ENCODE results near the gene PTPN9. TPM values are rescaled to one million over a fixed set of nuclear protein-coding genes. Genes with fewer than 3 reads are reported as not detected.

The PTPN9 gene
- total and polyA plus RNA-seq, 2 experiments from 2014 or later = 19.9 to 30.6 TPM

DNA sequence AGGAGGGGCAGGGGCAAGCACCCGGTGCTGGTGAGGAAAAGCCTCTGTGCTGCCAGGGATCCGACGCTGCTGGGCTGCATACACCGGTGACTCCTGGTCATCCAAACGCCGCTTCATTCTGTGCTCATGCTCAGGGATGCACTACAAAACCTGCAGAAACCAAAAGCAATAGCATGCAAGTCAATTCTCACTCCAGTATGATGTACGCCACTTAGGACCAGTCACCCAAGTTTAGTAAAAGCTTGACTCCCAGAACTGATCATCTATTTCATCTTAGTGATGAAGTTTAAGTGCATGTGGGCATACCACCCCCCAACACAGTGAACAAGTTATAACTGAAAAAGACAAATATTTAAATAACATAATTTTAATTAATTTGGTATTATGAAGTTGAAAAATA is 148.9 kb downstream of the PTPN9 start:
- 0 out of 2 replicates have a peak, but pooled peaks cover 4% of the 10 kb centered on the region for H3F3A ChIP-seq (ENCODE audit: insufficient read depth)
- WGBS, 2 experiments (ENCODE audit: low coverage in 1 of 2, low lambda C conversion rate in 2 of 2, missing lambda C conversion rate in 2 of 2) = 93 to 95% methylated on average over 7 of the region's 7 CpGs
- peaks cover 89% of the 10 kb centered on the region for H3K79me2 ChIP-seq (ENCODE audit: insufficient read depth)
- peaks cover 22% of the 10 kb centered on the region for H3K36me3 ChIP-seq (ENCODE audit: low read depth)
- no peak overlapping the region for H3K4me3 ChIP-seq
- peaks cover 9% of the 10 kb centered on the region; the same call in 1 of the 2 replicates for H4K20me1 ChIP-seq (ENCODE audit: insufficient read depth)
- no peak overlapping the region for H2AFZ ChIP-seq
- no peak for DNase-seq
- H3K27me3 ChIP-seq (replicated peaks; ENCODE audit: insufficient read depth) = no peaks in the 10 kb centered on the region
- H3K9me3 ChIP-seq (ENCODE audit: low read depth) = no peaks in the 10 kb centered on the region
- TF ChIP-seq EZH2 (IDR thresholded peaks at IDR 0.05; ENCODE audit: insufficient read depth, poor library complexity, severe bottlenecking) = no peak
- TF ChIP-seq EZH2phosphoT487 (IDR thresholded peaks at IDR 0.05; ENCODE audit: insufficient read depth, low read depth) = no peak
- no peaks in the 10 kb centered on the region for H3K9me2 ChIP-seq (ENCODE audit: insufficient read depth)
- no peak overlapping the region for H3K9ac ChIP-seq
- H3K4me1 ChIP-seq (ENCODE audit: insufficient read depth) = 0 out of 2 replicates have a peak, but pooled peaks cover 10% of the 10 kb centered on the region
- H3K4me2 ChIP-seq (ENCODE audit: unreplicated experiment) = no peak overlapping the region
- in situ Hi-C loops (cut with MboI) = no loop called here
- H3K27ac ChIP-seq = no peak overlapping the region

DNA sequence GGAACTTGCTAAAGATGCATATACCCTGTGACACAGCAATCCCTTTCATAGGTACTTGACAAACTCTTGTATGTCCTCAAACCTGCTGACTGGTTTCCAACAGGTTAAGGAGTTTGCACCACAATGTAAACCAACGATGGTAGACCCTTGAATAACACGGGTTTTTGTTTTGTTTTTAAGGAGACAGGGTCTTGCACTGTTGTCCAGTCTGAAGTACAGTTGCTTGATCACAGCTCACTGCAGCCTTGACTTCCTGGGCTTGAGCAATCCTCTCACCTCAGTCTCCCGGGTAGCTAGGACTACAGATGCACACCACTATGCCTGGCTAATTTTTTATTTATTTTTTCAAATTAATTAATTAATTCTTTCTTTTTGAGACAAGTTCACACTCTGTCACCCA is 151.0 kb downstream of the PTPN9 start:
- Histone ChIP-seq H3K4me1 (ENCODE audit: insufficient read depth) (0 out of 2 replicates have a peak, but pooled peaks cover 10% of the 10 kb centered on the region), H3K27me3 (replicated peaks; ENCODE audit: insufficient read depth) (no peaks in the 10 kb centered on the region), H3K36me3 (ENCODE audit: low read depth) (peaks cover 22% of the 10 kb centered on the region), H3K27ac (no peak overlapping the region), H3K79me2 (ENCODE audit: insufficient read depth) (peaks cover 89% of the 10 kb centered on the region), H3K9me2 (ENCODE audit: insufficient read depth) (no peaks in the 10 kb centered on the region), H3F3A (ENCODE audit: insufficient read depth) (0 out of 2 replicates have a peak, but pooled peaks cover 4% of the 10 kb centered on the region), H3K4me2 (ENCODE audit: unreplicated experiment) (no peak overlapping the region), H4K20me1 (ENCODE audit: insufficient read depth) (peaks cover 9% of the 10 kb centered on the region; the same call in 1 of the 2 replicates), H3K9ac (no peak overlapping the region), H3K9me3 (ENCODE audit: low read depth) (no peaks in the 10 kb centered on the region), H2AFZ (no peak overlapping the region), H3K4me3 (no peak overlapping the region)
- in situ Hi-C loops (cut with MboI) = no loop called here
- 97 to 99% methylated on average over 3 of the region's 3 CpGs for WGBS, 2 experiments (ENCODE audit: low coverage in 1 of 2, low lambda C conversion rate in 2 of 2, missing lambda C conversion rate in 2 of 2)
- no peak for TF ChIP-seq EZH2phosphoT487 (IDR thresholded peaks at IDR 0.05; ENCODE audit: insufficient read depth, low read depth)
- no peak for TF ChIP-seq EZH2 (IDR thresholded peaks at IDR 0.05; ENCODE audit: insufficient read depth, poor library complexity, severe bottlenecking)
- no peak for DNase-seq

DNA sequence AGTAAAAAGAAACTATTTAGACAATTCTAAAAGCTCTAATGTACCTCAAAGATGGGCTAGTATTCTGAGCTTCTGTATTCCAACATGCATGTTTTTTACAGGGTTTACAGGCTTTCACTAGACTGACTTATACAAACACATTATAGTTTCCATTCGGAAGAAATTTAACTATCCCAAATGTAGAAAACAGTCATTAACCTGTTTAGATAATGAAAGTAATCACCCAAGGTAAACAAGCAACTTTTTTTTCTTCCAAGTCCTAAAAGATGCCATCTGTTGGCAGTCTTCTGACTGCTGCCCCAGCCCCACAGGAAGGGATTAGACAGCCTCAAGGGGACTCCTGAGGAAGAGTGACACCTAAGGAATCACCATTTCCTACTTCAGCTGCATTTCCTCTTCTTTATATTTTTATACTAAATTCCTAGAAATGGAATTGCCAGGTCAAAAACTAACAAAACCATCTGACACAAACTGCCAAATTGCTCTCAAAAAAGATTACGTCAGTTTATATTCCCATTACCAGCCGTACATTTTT is 153.1 kb downstream of the PTPN9 start:
- peaks cover 81% of the 10 kb centered on the region for H3K79me2 ChIP-seq (ENCODE audit: insufficient read depth)
- in situ Hi-C loops (cut with MboI) = no loop called here

DNA sequence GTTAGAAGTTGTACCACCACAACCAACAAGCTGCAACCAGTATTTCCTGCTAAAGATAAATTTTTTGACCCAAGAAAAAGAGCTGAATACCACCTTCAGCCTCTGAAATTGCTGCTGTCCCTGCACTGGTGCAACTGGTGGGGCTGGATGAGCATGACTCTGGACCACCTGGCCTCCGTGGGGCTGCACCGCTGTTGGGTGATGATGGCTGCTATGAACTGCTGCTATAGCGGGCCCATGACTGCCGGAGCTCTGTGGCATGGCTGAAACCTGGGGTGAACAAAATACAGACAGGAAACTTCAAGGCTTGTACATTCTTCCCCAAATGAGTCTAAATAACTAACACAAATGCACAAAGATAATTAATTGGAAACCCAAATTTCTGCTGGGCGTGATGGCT is 156.6 kb downstream of the PTPN9 start:
- no peak for DNase-seq
- in situ Hi-C loops (cut with MboI) = no loop called here
- H3K9me3 ChIP-seq (ENCODE audit: low read depth) = no peaks in the 10 kb centered on the region
- peaks cover 29% of the 10 kb centered on the region for H3K36me3 ChIP-seq (ENCODE audit: low read depth)
- no peak overlapping the region for H3K4me3 ChIP-seq
- H3K27me3 ChIP-seq (replicated peaks; ENCODE audit: insufficient read depth) = no peaks in the 10 kb centered on the region
- peaks cover 73% of the 10 kb centered on the region for H3K79me2 ChIP-seq (ENCODE audit: insufficient read depth)
- H3F3A ChIP-seq (ENCODE audit: insufficient read depth) = peaks cover 17% of the 10 kb centered on the region; the same call in 1 of the 2 replicates
- WGBS, 2 experiments (ENCODE audit: low coverage in 1 of 2, low lambda C conversion rate in 2 of 2, missing lambda C conversion rate in 2 of 2) = 96 to 99% methylated on average over 5 of the region's 5 CpGs
- no peak overlapping the region for H3K4me2 ChIP-seq (ENCODE audit: unreplicated experiment)
- no peaks in the 10 kb centered on the region for H3K9me2 ChIP-seq (ENCODE audit: insufficient read depth)
- H3K27ac ChIP-seq = no peak overlapping the region
- H2AFZ ChIP-seq = no peak overlapping the region
- H3K9ac ChIP-seq = no peak overlapping the region
- peaks cover 6% of the 10 kb centered on the region; the same call in 1 of the 2 replicates for H3K4me1 ChIP-seq (ENCODE audit: insufficient read depth)
- no peak for TF ChIP-seq EZH2 (IDR thresholded peaks at IDR 0.05; ENCODE audit: insufficient read depth, poor library complexity, severe bottlenecking)
- TF ChIP-seq EZH2phosphoT487 (IDR thresholded peaks at IDR 0.05; ENCODE audit: insufficient read depth, low read depth) = no peak
- H4K20me1 ChIP-seq (ENCODE audit: insufficient read depth) = no peaks in the 10 kb centered on the region

More for the DNA sequence above, 153.1 kb downstream of the PTPN9 start:
- Histone ChIP-seq H2AFZ (no peak overlapping the region), H3K27ac (no peak overlapping the region), H3K36me3 (ENCODE audit: low read depth) (peaks cover 30% of the 10 kb centered on the region), H4K20me1 (ENCODE audit: insufficient read depth) (peaks cover under 1% of the 10 kb centered on the region; the same call in 1 of the 2 replicates), H3K4me1 (ENCODE audit: insufficient read depth) (0 out of 2 replicates have a peak, but pooled peaks cover under 1% of the 10 kb centered on the region), H3K9ac (no peak overlapping the region), H3K9me2 (ENCODE audit: insufficient read depth) (no peaks in the 10 kb centered on the region), H3K27me3 (replicated peaks; ENCODE audit: insufficient read depth) (no peaks in the 10 kb centered on the region), H3F3A (ENCODE audit: insufficient read depth) (peaks cover 8% of the 10 kb centered on the region; the same call in 1 of the 2 replicates), H3K4me2 (ENCODE audit: unreplicated experiment) (no peak overlapping the region), H3K4me3 (no peak overlapping the region), H3K9me3 (ENCODE audit: low read depth) (no peaks in the 10 kb centered on the region)
- WGBS, 2 experiments (ENCODE audit: low coverage in 1 of 2, low lambda C conversion rate in 2 of 2, missing lambda C conversion rate in 2 of 2) = 84 to 87% methylated on average over 3 of the region's 3 CpGs
- TF ChIP-seq EZH2 (IDR thresholded peaks at IDR 0.05; ENCODE audit: insufficient read depth, poor library complexity, severe bottlenecking) (no peak), EZH2phosphoT487 (IDR thresholded peaks at IDR 0.05; ENCODE audit: insufficient read depth, low read depth) (no peak)
- DNase-seq = no peak

Measured in GM23248 (cell line).